HG03025 (cell line): ENCODE data around the gene LRRC3B.

Experiments used
- ATAC-seq: cut with Tn5 transposase; IDR thresholded peaks from one replicate; pipeline ENCODE4 v1.9.1; 2021; ENCODE audit warnings: mild to moderate bottlenecking, moderate library complexity; ENCODE audit not compliant: unreplicated experiment, low FRiP score

LRRC3B gene

DNA sequence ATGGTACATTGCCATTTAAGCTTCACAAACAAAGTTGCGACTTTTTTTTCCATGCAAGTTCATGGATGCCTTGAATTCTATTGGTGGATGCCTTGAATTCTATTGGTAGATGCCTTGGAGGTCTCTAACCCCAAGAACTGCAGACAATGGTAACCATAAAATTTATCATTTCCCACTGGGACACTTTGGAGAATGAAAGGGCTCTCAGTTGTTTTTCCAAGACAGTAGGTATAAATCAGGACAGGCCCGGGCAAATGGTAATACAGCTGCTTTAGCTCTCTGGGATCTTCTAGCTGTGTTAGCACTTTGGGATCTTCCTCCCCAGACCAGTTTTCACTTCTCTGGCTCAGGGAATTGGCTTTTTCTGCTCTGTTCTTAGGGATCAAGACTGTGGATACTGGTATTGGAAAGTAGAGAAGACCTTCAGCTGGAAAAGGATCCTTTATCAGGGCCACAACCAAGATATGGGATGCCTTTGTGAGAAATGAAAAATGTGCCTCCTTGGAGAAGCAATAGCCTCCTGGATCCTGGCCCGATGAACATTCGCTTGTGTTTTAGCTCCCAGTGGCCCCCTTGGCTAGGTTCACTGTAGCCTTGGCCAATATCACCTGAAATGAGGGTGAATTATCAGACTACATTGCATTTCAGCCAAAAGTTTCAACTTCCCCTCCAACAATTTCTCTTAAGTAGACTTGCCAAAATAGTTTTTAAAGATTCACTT lies 8.3 kb downstream of the LRRC3B start:
- ATAC-seq = no peak

DNA sequence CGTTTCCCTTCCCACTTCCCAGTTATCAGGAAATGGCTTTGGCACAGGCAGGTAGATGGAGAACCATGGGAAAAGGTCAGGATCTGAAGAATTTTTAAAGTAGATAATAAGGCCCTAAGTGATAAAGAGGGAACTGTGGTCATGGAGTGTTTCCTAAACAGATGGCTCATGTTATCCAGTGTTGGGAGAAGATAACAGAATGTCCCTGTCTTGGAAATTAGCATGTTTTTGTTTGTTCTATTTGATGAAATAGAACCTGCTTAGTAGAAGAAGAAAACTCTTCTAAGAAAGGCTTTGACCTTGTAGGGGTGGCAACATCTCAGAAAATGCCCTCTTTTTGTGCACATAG lies 8.8 kb downstream of the LRRC3B start:
- ATAC-seq = no peak

DNA sequence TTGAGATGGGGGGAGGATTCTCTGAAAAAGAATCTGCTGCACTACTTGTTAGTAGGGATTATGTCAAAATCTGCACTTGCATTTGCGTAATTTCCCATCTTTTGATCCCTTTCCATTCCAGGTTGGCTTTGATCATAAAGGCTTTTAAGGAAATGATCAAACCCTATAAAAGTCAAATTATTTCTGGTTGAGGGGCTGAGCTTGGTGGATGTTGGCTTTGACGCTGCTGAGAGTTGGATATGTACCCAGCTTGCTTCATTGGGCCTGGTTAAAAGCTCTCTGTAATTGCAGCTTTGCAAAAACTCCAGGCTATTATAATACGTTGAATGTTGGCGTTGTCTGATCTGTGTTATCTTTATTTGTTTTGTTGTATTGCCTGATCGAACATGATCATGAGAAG lies 12.0 kb downstream of the LRRC3B start:
- no peak for ATAC-seq

DNA sequence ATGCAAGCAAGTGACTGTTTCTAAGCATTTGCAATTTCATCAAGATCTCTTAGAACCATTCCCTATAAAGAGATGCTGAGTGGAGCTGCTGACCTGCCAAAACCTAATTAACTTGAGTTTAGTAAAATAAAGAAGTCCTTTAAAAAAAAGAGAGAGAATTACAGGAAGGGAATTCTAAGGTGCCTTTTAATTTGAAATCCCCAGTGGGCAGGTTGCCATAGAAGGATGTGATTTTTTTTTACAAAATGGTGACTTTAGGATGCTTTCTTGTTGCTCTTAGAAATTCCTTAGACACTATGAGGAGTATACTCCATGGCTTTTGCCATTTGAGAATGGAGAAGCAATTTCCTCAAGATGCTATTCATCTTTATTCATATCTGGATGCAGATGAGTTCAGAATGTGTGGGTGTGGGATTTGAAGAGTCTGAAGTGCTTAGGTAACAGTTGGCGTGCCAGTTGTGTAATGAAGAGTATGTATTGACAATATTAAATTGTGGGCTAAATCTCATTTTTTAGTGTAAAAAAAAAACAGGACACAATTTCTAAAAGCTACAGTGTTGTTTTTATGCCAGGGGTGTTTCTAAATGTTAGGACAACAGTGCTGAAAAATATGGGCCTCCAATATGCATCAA lies 13.6 kb downstream of the LRRC3B start:
- ATAC-seq = no peak

DNA sequence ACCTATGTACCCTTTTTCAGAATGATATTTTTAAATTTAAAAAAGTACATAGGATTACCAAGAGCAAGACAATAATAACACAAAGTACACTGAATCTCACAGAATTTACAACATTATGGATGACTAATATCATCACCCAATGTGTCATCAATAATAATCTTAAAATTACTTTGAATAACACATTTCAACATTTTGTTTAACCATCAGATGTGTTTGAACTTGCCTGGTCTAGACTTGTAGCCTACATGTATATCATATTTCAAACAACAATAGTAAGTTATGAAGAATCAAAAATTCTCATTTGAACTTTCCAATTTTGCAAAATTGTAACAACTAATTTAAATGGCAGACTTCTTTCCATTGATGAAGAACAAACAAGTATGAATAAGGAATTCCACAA lies 15.1 kb downstream of the LRRC3B start:
- ATAC-seq = no peak

DNA sequence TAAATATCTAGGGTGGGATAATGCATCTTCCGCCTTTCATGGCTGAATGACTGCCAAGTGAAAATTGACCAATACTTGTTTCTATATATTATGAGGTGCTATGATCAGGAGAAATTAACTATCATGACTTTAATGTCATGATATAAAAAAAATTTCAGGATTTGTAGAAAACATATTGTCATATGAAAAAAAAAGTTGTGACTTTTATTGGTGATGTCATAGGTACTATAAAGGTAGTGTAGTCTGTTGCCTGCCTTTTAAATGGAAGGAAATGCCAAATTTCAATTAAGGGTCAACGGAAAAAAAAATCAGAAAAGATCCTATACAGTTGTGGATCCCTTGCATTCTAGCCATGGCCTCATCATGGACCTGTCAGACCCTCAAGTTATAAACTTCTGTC lies 15.5 kb downstream of the LRRC3B start:
- no peak for ATAC-seq

DNA sequence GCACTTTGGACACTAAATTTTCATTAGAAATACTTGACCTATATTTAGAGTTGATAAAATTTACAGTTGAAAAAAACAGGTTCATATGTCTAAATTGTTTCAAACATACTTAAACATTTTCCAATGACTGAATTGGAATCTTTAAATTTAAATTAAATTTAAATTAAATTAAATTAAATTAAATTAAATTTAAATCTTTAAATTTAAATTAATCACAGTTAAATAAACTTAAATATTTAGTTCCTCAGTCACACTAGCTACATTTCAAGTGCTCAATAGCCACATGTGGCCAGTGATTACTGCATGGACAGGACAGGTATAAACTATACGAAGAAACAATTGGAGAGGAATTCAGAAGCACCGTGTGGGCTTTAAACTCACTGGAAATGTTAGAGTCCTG lies 16.8 kb downstream of the LRRC3B start:
- no peak for ATAC-seq

DNA sequence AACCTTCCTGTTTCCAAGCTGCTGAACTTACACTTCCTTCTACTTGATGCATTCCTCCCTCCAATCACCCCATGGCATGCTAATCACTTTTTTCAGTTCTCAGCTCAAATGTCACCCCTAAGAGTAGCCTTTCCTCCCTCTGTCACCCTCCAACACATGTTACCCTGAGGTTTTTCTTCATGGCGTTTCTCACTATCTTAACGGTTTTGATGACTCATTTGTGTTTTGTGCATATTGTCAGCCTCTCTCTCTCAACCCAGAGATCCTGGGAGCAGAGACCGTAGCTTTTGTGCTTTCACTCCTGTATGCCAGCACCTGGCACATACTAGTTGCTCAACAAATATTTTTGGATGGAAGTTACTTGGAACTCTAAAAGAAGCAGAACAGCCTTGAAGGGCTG lies 24.5 kb downstream of the LRRC3B start:
- ATAC-seq = no peak

DNA sequence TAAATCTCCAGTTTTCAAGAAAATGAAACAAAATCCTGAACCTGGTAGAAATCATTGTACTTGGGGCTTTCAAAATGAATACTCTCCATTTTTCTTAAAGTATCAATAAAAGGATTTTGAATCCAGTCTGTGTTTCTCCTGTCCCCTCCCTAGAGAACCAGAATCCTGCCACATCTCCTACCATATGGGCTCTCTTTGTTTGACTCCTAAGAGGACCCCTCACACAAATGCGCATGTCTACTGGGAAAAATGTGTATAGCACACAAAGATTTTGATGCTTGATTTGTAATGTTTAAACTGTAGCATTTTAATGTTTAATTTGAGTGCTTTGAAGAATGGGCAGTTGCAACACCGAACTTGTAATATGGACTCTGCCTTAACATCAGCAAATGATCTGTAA lies 25.9 kb downstream of the LRRC3B start:
- ATAC-seq = no peak

DNA sequence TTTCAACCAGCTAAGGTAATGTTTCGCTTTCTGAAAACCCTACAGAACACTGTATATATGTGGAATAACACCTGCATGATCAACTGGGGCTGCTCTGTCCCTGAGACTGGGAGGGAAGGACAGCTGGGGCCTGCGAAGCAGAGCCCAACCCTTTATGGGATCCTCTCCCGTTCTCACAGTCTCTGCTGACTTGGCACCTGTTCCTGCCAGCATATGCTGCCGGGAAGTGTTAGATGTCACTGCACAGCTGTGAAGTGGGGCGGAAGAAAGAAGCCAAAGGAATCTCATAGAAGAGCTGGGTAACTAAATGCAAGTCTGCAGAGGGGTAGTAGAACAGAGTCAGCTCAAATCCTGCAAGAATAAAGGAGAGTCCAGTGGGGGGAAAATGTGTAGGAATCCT lies 29.6 kb downstream of the LRRC3B start:
- no peak for ATAC-seq

DNA sequence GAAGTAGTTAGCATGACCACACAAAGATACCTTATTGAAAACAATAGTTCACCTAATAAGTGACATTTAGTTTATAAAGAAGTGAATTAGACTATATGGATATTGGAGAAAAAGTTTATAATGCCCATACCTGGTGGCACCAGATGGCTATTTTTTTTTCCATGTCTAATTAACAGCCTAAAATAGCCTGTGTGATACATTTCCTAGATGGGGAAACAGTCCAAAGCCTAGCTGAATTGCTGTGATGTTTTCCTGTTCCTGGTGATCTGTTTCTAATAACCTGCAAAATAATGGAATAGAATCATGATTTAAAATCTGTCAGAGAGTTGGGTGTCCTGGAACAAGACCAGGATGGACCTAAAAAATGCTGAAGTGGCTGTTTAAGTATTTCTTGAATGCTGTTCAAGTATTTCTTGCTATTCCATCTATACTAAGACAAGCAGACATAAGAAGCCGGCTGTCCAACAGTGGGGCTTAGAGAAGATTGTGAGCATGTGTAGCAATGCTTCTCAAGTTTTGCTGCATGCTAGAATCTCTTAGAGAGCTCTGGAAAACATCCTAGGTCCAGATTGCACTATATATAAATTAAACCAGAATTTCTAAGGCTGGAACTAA lies 31.3 kb downstream of the LRRC3B start:
- ATAC-seq = no peak

DNA sequence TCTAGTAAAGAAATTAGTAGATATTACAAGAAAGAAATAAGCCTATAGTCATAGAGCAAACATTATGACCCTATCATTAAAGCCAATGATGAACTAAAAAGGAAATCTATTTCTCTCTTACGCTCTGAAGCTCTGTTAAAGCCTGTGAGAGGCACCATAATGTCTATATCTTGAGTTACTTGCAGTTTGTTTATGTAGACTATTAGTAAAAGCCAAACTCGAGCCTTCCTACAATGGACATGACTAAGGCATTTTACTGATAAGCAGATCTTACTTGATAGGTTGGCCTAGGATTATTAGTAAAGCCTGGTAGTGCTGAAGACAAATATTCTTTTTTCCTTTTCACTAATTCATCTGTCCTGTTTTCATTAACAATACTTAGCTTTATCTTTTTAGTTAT lies 32.7 kb downstream of the LRRC3B start:
- ATAC-seq = no peak

DNA sequence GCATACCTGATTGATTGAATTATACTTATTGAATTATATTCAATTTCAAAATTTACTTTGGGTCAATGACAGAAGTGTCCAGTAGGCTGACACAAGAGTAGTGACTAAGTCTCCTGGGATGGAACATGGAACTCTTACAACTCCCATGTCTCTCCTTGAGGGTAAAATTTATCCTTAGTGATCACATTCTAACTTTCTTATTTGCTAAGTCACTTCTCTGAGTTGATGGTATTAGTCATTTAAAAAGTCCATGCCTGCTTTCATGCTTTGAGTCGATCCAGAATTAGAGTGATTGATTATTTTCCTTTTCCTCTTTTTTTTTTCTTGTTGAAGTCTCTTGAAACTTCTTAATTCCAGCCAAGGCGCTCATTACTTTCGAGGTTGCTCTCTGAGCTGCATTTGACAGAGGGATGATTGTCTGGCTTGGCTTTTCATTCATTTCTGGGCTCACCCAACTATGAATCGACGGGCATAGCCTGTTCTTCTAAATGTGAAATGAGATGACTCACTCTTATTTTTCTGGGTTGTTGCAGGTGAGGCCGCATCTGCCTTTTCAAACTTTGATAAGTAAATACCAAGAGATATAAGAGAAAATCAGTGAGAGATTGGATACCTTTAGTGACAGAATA lies 34.9 kb downstream of the LRRC3B start:
- no peak for ATAC-seq

DNA sequence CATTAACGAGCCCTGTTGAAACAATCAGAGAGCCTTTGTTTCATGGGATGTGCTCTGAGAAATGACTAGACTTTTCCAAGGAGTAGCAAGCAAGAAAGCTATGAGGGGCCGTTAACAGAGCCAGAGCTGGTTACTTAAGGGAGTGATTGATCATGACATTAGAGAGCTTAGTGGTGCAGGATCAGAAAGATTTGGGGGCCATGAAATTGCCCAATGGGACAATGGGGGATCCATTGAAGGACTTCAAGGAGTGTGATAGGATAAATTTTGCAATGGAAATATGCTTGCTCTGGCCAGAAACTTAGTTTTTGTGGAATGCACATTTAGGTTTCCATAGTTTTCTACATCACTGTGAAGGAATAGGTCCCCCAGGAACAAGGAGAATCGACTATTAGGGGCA lies 45.6 kb downstream of the LRRC3B start:
- ATAC-seq = no peak

DNA sequence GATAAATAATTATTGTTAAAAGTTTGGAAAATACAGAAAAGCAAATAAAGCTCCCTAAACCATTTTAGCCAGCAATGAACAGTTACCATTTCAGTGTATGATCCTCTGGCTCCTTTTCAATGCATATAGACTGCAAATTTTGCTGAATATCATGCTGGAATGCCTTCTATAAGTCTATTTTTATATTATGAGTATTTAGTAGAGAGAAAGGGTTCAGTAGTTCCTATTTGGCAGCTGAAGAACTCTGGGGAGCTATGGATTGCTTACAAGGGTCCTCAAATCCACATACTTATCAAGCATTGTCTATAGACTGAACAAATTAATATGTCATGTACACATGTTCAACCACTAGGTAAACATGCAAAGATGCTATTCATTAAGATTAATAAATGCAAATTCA lies 46.1 kb downstream of the LRRC3B start:
- no peak for ATAC-seq

DNA sequence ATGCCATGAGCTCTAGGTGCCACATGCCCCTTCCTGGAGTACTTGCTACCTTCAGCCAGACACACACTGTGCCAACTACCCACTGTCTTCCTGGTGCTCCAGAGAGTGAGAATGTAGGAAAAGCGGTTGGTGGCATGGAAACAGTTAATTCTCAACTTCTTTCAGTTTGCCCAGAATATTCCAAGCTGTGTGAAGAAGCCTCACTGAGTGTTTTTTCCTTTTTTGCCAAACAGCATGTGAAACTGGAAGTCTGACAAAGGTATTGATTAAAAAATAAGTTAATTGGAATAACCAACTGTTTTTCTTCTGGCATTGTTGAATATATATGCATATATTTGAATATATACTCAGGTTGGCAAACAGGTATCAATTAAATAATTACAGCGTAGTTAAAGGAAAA lies 52.8 kb downstream of the LRRC3B start:
- no peak for ATAC-seq

DNA sequence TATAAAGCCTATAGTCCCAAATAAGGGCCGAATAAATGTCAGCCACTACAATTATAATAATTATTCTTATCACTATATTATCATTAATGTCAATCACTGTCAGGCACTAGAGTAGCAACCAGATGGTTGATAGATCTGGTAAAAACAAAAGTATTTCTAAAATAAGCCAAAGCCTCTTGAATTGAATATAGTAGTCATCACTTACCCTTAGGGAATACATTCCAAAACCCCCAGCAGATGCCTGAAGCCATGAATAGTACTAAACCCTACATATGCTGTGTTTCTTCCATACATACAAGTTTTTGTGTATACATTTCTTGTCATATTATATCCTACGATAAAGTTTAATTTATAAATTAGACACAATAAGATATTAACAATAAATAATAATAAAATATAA lies 59.1 kb downstream of the LRRC3B start:
- no peak for ATAC-seq

DNA sequence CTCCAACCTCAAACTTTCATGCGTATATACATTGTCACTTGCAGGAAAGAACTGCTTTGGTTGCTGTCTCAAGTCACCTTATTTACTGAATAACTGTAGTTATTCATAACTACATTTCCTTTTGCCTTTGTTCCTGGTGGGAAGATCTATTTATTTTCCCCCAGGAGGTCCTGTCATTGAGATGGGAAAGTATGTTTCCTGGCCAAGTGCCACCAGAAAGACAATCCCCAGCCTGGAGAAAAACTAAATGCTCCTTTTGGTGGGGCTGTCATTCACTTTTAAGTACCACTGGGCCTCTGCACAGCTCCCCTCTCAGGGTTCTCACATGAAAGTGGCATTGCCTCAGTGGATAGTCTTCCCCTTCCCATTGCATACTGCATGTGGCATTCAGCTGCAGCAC lies 59.8 kb downstream of the LRRC3B start:
- no peak for ATAC-seq

DNA sequence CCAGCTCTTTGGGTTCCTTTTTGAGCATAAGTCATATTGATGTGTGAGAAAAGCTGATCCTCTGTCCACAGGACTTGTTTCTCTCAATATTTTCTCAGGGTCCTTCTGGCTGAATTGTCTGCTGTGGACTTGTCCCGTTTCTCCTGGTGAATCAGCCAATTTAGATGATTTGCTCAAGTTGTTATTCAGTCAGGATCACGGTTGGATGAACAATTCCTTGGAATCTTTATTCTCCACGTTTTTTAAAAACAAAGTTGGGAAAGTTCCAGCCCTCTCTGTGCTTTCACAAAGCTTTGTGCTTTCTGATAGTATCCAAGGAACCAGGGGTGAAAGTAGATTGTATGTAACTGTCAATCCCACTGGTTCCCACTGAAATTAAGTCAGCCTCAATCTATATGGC lies 61.3 kb downstream of the LRRC3B start:
- no peak for ATAC-seq

DNA sequence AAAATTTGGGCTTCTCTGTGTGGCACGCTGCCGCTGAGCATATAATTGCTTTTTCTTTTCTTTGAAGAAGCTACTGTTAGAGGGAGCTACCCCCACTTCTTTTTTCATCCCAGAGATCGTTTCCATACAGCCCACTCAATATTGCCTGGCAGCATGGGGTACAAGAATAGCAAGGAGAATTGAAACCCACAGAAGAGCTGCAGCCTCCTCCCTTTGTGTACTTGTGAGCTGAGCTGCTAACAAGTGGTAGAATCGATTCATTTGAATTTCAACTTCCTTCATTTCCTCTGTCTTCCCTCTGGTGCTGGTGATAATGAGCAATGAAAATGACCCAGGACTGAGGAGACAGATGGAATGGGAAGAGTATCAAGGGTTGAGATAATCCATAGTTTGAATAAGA lies 64.9 kb downstream of the LRRC3B start:
- ATAC-seq = no peak

DNA sequence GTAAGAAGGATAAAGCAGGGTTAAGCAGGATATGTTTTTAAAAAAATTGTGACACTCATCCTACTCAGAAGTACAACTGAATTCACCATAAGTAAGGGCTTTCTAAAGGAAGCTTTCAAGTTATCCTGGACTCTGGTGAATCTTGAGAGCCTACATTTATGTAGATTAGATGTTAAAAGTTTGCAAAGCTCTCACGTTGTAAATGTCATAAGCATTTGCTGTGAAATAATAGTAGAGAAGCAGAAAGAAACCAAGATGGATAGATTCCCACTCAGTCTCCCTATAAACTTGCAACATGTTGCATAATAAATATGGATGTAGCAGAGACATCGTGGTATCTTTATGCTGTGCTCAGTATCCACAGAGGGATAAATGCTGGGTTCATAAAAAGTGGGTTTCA lies 77.0 kb downstream of the LRRC3B start:
- ATAC-seq = no peak

DNA sequence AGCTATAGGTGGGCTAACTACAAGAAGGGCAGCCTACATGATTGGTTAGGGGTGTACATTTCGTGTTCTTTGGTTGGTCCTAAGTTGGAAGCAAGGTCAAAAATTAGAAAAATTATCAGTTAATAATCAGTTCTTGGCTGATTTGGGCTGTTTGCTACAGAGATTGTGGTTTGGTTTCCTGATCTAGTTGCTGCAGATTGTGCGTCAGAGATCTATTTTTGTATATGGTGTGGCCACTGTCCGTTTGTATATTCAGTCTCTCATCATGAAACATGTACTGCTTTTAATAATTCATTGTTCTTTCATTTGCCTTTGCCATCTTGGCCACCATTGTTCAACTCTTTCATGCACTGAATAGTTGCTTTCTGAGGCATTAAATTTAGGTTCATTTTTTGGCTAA lies 80.9 kb downstream of the LRRC3B start:
- ATAC-seq = no peak
